CD4-positive, alpha-beta T cell treated with Interleukin-10 for 1 hour (primary cell): ENCODE results near the gene ATP5IF1.

Experiments used
- DNase-seq: peaks from one replicate; pipeline ENCODE4 v3.0.0-alpha.2; 2020

Gene ATP5IF1

DNA sequence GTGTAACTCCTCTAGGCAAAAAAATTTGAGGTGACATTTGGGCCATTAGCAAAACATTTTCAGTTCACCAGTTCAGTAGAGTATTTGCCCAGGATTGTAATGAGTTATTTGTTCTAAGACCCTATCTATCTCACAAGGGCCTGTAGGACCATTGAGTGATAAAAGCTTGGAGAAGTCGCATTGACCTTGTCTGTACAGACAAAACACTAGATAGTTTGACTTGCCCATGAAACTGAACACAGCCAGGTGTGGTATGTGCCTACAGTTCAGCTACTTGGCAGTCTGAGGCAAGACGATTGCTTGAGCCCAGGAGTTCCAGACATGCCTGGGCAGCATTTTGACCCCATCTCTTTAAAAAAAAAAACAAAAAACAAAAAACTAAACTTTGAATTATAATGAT lies 3.1 kb downstream of the ATP5IF1 start:
- no peak for DNase-seq

DNA sequence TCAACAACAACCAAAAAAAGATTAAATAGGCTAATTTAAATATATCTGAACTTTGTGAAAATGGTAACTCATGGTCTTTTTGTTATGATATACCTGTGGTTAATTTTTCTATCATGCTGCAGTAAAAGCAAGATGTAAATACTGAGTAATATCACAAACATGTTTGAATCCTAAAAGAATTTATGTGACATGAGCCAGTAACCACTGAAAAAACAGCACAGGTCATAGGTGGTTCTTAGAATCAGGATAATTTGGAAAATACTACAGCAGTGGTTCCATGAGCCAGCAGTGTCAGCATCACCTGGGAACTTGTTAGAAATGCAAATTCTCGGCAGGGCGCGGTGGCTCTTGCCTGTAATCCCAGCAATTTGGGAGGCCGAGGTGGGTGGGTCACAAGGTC lies 4.1 kb downstream of the ATP5IF1 start:
- DNase-seq: no peak

DNA sequence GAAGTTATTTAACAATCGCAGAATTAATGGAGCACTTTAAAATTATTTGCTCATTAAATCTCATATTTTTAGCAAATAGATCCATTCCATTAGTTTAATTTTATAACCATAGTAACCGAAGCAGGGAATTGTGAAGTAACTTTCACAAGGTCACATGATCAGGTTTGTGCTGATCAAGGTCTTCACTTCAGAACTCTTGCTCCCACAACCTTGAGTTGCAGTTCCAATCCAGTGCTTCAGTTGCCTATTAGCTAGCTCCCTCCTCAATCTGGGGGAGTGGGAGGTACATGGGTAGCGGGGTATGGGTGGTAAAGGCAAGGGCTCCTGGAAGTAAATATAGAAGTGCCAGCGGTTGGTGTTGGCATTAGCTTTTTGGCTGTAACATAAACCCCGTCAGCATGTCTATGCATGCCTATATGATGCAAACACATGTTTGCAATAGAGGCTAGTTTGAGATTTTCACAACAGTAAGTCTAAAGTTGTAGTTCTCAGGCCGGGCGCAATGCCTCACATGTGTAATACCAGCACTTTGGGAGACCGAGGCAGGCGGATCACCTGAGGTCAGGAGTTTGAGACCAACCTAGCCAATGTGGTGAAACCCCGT lies 5.8 kb downstream of the ATP5IF1 start:
- no peak for DNase-seq

DNA sequence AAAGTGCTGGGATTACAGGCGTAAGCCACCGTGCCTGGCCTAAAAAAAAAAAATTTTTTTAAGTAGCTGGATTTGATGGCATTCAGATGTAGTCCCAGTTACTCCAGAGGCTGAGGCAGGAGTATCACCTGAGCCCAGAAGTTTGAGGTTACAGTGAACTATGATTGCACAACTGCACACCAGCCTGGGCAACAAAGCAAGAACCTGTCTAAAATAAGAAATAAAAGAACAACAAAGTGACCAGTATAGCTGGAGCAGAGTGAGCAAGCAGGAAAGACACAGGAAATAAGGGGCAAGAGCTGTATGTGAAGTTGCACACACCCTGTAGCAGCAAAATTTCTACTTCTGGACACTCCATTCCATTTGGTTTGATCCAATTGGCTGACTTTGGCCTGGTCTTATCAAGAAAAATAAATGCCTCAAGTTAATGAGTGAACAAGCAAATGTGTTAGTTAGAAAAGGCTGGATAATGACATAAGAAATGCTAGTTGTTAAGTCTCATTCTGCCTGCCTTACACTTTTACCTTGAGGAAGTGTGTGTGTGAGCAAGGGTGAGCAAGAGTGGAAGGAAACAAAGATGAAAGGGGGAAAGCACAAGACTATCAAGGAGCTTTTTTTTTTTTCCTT lies 7.9 kb downstream of the ATP5IF1 start:
- no peak for DNase-seq

DNA sequence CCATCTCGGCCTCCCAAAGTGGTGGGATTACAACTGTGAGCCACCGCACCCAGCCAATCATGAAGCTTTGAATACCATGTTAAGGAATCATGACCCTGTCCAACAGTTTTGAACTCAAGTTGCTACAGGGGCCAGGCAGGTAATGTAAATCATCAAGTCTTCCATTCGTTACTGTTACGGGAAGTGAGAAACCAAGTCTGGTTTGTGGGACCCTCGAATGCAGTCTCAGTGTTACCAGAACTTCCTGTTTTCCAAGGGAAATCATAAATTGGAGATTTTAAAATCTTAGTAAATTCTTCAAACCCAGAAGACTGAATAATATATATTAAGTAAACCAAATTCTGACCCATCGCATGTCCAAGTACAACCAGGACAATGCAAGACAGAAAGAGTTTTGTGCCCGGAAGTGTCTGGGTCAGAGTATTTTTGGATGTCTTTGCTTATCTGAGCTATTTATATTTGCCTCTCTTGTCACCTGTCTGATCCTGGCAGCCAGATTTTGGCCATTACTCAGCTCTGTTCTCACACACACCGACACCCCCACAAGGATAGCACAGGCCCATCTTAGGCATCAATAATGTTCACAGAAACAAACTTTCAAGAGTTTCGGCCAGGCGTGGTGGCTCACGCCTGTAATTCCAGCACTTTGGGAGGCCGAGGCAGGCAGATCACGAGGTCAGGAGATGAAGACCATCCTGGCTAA lies 8.8 kb downstream of the ATP5IF1 start:
- DNase-seq: no peak

DNA sequence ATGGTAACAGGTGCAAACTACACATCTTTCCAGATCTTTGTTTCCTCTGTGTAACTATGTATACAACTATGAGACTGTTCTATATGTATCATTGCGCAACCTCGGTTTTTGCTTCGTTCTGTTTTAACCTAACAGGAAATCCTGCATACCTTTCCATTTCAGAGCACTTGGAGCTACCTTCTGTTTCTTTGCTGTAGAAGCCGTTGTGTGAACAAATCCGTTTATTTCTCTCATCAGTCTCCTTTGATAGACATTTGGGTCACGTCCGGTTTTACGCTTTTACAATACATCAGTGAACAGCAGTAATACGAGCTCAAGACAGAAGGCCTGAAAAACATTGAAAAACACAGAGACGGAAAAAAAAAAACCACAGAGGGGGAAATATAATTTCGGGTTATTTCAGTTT lies 10.5 kb downstream of the ATP5IF1 start:
- DNase-seq: peak; percentile 85

DNA sequence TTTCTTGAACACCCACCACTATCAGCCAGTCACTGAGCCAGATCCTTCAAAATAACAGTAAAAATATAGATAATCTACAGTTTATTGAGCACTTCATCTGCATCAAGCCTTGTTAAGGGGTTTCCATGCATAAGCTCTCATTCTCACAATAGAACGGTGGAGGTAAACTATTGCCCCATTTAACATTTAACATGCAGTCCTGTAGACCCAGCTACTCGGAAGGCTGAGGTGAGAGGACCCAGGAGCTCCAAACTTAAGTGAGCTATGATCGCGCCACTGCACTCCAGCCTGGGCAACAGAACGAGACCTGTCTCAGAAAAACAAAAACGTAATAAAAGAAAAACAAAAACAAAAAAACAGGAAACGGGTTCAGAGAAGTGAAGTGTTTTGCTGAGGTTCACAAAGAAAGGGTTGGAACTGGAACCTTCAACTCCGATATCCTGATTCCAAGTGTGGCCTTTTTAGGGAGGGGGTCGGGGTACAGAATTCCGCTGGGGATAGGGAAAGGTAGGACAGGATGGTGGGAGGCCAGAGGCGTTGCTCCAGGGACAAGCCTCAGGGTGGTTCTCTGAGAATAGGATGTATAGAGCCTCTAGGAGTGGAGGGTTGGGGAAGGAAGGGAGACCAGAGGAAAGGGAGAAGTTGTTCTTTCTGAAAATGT lies 11.8 kb downstream of the ATP5IF1 start:
- no peak for DNase-seq

DNA sequence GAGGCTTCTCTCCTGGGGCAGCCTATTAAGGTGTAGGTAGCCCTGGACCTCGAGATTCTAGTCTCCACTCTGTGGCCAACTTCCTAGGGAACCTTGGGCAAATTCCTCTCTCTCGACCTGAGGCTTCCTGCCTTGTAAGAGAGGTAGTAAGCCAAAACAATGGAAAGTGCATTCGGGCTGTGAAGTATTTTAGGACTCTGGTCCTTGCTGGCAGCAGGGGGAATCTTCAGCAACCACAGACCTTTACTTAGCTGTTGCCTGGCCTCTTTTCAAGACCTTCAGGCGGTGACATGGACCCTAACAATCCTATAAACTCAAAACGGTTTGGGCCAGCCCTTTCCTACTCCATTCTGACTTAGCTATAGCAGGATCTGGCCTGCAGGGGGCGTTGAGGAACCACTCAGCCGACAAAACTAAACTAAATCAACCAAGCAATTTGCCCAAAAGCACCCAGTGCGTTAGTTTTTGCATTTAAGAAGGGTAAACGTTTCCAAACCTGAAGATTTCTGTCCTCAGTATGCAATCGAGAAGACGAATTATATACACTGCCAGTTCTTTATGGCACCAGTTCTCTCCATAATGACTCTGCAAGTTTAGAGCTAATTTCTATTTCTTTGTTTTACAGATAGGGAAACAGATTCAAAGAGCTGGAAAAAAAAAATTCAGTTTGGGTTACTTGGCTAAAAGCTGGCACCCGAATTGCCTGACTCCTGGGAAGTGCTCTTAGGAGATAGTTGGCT lies 12.5 kb downstream of the ATP5IF1 start:
- peak; percentile 88 for DNase-seq

DNA sequence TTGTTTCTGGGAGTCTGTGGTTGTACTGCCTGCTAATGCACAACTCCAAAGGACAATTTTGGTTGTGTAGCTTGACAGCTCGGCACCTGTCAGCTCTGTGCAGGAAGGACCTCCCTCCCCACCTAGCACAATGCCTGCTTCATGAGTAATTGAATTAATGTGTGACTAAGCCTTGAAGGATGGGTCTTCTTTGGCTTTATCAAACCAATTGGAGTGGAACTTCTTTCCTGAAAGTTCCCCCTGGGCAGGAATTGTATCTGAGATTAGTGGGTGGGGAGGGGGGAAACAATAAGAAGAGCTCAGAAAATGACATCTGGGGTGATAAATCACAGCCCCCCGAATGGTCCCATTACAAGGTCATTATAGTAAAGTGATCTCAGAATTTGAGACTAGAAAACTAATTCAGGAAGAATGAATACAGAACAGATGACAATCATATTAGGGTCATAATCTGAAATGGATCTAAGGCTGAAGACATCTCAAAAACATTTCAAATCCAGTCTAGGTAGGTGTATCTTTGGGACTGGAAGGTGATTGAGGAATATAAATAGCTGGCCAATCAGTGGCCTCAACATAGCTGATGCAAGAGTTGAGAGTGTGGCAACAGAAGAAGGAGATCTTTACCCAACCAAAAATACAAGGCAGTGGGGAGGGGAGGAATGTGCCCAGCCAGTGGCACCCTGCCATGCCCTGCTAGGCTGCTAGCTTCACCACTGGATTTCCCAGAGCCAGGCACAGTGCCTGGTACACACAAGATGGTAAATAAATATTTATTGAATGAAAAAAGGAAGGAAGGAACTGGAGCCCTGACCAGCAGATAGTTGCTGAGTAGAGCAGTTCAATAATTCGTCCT lies 13.3 kb downstream of the ATP5IF1 start:
- DNase-seq: no peak

DNA sequence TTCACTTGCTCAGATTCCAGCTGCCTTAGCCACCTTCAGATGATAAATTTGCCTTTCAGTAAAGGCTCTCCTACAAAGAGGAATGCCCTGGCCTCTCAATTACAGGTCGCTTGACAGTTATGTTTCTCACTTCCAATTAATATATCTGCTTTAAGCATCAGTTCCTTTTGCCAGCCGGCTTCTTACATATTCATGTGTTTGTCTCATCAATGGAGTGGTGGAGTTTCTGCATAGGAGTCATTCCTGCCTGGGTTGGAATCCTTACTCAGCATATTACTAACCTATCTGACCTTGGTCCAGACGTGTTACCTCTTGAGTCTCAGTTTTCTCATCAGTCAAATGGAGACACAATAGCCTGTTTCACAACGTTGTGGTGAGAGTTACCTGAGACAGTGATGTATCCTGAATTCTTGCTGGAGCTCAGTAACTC lies 14.0 kb downstream of the ATP5IF1 start:
- no peak for DNase-seq

DNA sequence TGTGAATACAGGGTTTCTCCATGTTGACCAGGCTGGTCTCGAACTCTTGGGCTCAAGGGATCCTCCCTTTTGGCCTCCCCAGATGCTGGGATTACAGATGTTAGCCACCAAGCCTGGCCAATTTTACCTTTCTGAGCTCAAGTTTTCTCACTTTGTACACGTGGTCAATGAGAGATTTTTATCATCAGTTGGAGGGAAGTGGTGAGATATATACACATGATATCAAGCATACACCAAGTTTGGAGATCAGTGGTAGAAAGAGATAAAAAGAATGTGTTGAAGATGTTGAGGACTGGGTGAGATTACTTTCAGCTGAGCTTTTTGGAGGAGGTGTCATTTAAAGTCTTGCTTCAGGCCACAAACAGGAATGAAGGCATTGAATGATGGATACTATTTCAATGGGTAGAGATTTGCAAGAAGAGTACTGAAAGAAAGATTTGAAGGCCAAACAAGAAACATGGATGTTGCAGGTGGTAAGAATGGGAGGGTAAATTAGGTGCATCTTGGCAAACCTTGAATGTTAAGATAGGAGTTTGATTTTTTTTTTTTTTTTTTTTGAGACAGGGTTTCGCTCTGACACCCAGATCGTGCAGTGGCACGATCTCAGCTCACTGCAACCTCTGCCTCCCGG lies 20.4 kb downstream of the ATP5IF1 start:
- DNase-seq: peak; percentile 73

DNA sequence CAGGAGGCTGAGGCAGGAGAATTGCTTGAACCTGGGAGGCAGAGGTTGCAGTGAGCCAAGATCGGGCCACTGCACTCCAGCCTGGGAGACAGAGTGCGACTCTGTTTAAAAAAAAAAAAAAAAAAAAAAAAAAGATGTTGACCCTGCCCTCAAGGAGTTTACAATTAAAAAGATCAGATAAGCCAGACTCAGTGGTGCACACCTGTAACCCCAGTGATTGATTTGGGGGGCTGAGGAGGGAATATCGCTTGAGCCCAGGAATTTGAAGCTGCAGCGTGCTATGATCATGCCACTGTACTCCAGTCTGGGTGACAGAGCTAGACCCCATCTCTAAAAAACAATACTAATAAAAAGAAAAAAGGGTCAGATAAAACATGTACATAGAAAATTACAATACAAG lies 21.8 kb downstream of the ATP5IF1 start:
- no peak for DNase-seq

DNA sequence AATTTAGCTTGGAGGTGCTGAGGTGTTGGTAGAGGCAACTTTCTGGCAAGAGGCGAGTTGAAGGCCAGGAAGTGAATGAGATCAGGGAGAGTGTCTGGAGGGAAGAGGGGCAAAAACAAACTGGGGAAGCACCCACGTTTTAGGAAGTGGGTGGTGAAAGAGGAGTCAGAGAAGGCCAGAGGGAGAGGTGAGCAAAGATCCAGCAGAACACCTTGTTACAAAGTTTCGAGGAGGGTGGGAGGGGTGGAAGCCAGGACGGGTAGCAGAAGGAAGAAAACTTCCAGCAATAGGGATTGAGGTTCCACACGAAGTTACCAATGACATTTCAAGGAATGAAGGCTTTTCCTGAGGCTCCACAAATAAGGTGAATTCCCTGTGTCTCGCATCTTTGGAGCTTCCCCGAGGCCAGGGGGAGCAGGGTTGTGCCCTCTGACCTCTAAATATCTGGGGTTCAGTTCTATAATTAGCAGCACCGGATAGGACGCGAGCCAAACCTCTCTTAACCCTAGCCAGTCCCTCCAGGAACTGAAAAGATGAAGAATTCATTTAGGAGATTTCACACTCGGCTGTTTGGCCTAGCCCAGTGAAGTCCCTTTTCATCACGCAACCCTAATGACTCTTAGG lies 22.8 kb downstream of the ATP5IF1 start:
- no peak for DNase-seq

DNA sequence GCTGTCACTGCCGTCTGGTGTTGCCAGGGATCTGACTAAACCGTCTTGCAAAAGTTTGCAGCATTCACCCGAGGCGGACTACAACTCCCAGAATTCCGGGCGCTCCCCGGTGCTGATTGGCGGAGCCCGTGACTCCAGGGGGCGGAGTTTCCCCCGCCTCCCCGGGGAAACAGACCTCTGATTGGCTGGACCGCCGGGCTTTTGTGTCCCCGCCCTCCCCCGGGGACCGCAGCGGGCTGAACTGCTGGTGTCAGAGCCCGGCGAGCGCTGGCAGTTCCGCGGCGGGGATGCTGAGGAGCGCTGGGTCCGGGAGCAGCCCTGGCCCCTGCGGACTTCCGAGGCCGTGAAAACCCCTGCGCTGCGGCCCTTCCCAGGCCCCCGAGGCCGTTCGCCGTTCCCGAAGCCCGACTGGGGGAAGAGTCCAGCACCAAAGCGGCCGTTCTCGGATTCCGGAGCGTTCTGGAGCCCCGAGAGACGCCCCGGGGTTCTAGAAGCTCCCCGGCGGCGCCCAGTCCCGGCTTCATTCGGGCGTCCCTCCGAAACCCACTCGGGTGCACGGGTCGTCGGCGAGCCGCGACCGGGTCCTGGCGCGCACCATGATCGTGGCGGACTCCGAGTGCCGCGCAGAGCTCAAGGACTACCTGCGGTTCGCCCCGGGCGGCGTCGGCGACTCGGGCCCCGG lies 23.5 kb downstream of the ATP5IF1 start, which contains the start of gene SESN2:
SESN2 (plus strand) TSS at position 267 of the 682 bp plus-strand sequence; CDS start at position 597, 330 bp downstream.
- peak; percentile 99 for DNase-seq

DNA sequence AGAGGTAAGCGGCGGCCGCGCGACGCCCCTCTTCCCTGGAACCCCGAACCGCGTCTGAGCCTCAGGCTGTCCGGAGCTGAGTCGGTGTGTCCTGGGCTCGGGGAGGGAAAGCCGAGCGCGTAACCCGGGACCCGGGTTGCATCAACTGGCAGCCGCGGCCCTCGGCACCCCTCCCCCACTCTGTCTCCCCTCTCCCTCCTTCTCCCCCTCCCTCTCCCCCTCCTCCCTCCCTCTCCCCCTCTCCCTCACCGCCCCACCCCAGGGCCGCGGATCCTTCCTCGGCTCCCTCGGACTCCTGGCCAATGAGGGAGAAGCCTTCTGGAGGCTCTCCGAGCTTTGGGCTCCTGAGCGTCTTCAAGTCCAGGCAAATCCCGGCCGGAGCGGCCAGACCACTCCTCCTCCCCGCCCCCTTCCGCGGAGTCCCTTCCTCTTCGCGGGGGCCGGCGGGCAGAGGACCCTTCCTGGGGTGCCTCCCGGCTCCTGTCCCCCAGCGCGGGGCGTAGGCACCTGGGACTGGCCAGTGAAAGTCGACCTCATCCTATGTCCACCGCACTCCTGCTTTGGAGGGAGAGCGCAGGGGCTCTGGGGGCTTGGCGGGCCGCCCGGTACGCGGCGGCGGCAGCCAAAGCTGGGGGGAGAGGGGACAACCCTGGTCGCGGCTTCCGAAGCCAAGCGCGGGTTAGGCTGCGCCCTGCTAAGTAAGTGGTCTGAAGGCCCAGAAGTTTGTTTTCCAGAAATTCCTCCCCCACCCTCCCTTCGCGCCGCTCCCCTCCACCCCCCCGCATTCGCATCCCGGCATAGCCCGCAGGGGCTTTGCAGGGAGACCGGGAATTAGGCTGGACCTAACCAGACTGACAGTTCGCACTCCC lies 24.2 kb downstream of the ATP5IF1 start:
- DNase-seq: no peak

DNA sequence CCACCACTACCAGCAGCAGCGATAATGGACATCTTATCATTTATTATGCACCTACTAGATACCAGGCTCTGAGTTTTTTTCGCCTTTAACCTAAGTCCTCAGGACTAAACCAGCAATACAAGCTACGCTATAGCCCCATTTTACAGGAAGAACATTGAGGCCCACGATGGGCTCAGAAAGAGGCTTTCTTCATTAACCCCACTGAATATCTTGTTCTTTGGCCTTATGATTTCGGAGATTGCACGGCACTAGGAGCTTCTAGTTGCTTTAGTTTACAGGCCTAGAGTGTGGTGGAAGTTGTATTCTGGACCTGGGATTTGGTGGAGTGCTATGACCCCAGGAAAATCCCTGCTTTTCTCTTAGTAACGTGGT lies 24.9 kb downstream of the ATP5IF1 start:
- DNase-seq: no peak

DNA sequence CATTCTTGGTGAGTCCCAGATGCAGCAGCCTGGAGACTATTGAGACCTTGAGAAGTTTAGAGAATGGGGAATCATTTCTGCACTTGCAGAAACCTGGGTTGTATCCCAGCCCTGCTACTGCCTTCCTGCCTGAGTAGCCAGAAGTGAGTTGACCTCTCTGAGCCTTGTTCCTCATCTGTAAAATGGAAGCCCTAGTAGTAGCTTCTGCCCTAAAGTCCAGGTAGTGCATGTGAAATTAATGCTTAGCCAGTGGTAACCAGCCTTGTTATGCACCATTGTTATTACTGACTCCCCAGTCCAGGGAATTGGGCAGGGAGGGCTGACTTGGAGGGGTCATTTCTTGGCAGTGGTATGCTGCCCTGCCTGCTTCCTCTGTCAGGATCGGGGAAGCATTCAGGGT lies 29.0 kb downstream of the ATP5IF1 start:
- no peak for DNase-seq

DNA sequence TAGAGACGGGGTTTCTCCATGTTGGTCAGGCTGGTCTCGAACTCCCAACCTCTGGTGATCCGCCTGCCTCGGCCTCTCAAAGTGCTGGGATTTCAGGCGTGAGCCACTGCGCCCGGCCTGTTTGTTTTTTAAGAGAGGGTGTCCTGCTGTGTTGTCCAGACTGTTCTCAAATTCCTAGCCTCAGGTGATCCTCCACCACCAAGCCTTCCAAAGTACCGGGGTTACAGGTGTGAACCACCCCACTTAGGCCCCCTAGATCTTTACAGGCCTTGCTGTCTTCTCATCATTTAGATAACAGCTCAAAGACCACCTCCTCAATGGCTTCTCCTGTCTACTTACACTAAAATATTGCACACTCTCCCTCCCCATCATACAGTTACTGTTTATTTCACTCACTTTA lies 29.7 kb downstream of the ATP5IF1 start:
- no peak for DNase-seq

DNA sequence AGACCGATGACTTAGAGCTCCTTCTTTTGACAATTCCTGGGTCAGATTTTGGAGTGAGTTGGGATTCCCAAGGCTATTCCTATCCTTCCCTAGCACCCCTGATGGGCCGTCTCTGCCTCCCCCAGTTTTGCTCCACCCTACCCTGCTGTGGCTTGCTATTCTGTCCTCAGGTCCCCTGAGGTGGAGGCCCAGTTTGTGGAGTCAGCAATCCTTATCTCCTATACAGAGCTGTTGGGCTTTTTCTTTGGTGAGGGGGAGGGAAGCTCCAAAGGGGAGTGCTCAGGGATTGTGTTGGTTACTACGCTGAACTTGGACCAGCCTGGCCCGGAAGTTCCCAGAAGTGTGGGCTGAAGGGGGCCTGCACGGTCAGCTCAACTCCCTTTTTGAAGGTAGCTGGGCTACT lies 31.0 kb downstream of the ATP5IF1 start:
- DNase-seq: no peak
